Stimulated activated CD8-positive, alpha-beta memory T cell treated with anti-CD3 and anti-CD28 coated beads, Interleukin-12 subunit alpha, Interleukin-12 subunit beta, amount 100 ng/mL, for 24 hours (primary cell): ENCODE data around the gene MCF2L.
"Not testable (repeated sequence)": the region's sequence is repeated elsewhere in the genome, so short reads cannot be mapped to it uniquely, and the experiment has no call there.

Experiments used
- DNase-seq: peaks from one replicate; pipeline ENCODE4 v3.0.0-alpha.2; 2020; ENCODE audit errors: extremely low read depth

The MCF2L gene

DNA sequence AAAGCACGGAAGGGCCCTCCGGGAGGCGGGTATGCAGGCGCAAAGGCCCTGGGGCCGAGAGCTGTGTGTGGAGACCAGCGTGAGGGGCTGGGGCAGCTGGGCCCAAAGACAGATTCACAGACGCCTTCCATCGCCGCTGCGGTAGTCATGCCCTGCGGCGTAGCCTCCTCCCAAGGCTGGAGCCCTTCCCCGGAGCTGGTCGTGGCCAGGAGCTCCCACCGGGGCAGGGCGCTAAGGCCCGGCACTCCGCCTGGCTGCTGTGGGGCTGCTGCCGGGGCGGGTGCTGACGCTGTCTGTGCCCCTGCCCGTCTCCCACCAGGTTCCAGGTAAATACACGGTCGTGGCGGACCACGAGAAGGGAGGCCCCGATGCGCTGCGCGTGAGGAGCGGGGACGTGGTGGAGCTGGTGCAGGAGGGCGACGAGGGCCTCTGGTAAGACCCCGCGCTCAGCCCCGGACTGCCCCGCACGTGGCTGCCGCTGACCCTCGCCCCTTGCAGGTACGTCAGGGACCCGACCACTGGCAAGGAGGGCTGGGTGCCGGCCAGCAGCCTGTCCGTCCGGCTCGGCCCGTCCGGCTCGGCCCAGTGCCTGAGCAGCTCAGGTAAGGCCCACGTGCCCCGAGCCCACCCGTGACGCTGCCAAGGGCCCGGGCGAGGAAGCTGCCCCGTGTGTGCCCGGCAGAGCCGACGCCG lies 127.2 kb downstream of the MCF2L start:
- DNase-seq = no peak

- DNase-seq = no peak
These were observed 127.8 kb downstream of the MCF2L start for GRCh38 chr13:113096745-113097305.

- DNase-seq = no peak
These were observed 128.6 kb downstream of the MCF2L start for GRCh38 chr13:113097651-113098050.

GRCh38 chr13:113098162-113098732 lies 129.2 kb downstream of the MCF2L start:
- no peak for DNase-seq

- DNase-seq = no peak
These were observed 130.1 kb downstream of the MCF2L start for GRCh38 chr13:113099142-113099541.

DNA sequence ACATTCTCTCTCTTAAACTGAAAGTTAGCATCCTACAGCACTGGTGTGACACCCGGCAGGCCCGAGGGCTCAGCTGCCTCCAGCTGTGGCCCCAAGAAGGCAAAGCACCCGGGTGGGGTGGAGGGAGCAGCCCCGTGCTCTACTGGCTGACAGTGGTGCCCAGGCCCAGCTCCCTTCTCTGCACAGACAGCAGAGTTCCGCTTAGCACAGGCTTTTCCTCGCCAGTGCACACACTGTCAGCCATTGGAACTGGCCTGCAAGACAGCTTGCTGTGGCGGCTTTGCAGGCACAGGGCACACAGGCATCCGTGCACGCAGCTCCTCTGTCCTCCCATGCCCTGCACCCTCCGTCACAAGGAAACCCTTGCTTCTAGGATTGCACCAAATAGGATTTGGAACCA lies 133.3 kb downstream of the MCF2L start:
- DNase-seq = not testable (repeated sequence)

GRCh38 chr13:113102727-113103126 lies 133.7 kb downstream of the MCF2L start:
- no peak for DNase-seq

- DNase-seq = no peak
These were observed 134.6 kb downstream of the MCF2L start for GRCh38 chr13:113103646-113104045.

- DNase-seq = no peak
These were observed 136.3 kb downstream of the MCF2L start, which contains the start of gene F7 for GRCh38 chr13:113105032-113105920. Gene F7, plus strand, starts transcription at chr13:113105791. Its CDS starts 51 bp downstream, at chr13:113105842.

- no peak for DNase-seq
These were observed 137.0 kb downstream of the MCF2L start for GRCh38 chr13:113105921-113106452.

DNA sequence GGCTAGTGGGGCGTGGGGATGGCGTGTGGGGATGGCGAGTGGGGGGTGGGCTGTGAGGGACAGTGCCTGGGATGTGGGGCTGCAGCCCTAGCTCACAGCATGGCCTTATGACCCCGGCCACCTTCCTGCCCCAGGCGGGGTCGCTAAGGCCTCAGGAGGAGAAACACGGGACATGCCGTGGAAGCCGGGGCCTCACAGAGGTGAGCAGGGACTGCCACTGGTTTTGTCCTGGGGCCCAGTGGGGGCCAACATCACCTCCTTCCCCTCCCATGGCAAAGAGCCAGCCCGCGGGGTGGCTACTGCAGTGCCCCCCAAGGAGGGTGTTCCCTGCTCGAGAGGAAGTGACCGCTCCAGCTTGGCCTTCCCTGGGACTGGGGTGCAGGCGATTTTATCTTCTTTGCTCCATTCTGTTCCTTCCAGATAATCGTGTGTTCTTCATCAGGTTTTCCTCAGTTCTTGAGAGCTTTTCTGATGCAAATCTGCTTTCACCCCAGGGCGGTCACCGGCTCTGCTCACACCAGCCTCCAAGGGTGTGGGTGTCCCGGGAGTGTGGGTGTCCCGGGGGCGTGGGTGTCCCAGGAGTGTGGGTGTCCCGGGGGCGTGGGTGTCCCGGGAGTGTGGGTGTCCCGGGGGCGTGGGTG lies 137.8 kb downstream of the MCF2L start:
- no peak for DNase-seq

- not testable (repeated sequence) for DNase-seq
These were observed 139.5 kb downstream of the MCF2L start for GRCh38 chr13:113108521-113108920.

DNA sequence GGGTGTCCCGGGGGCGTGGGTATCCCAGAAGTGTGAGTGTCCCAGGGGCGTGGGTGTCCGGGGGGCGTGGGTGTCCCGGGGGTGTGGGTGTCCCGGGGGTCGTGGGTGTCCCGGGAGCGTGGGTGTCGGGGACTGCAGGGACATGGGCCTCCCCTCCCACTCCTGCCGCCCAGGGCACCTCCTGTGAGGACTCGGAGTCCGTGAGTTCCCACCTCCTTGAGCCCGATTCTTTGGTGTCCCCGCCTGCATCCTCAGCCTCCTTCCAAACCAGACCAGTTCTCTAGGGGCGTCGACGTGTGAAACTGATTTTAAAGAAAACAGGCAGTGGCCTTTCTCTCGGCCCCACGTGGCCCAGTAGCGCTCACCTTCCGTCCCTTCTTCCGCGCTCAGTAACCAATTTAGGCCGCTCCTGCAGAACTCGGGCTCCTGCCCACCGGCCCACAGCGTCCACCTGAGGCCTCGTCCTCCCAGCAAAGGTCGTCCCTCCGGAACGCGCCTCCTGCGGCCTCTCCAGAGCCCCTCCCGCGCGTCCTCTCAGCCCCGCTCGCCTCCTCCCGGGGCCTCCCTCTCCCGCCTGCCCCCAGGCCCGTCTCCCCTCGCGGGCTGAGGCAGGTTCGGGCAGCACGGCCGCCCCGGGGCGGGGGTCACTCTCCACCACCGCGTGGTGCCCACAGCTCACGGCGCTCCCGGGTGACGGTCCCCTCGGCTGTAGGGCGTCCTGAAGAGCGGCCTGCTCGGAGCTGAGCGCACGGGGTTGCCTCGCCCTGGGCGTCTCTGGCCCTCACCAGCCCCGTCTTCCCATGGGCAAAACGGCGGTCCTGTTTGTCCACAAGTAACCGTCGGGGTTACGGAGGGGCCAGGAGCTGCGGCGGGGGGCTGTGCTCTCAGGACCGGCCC lies 140.4 kb downstream of the MCF2L start:
- no peak for DNase-seq

DNA sequence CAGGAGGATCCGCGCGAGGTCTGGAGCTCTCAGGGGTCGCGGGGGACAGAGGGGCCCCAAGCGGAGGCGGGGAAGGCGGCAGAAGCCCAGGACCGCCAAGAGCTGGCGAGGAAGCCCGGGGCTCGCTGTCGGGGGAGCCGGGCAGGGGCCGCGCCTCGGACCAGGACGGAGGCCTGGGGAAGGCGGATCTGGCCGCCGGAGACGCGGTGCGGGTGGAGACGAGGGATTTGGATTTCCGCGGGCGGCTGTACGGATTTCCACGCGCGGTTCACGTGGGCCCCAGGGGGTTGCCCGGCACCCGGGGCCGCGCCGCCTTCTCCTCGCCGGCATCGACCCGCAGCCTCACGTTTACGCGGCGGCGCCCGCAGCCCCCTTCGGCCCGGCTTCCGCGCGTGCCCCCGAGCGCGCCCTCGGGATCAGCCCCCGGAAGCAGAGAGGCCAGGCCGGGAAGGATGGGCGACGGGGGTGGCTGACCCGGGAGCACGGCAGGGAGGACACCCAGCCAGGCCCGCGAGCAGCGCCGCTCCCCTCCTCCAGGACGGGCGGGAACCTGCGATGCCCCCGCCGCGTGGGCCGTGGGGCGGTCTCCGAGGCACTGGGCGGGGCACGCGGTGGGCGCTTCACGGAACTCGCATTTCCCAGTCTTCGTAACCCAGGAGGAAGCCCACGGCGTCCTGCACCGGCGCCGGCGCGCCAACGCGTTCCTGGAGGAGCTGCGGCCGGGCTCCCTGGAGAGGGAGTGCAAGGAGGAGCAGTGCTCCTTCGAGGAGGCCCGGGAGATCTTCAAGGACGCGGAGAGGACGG lies 141.2 kb downstream of the MCF2L start:
- DNase-seq = no peak

DNA sequence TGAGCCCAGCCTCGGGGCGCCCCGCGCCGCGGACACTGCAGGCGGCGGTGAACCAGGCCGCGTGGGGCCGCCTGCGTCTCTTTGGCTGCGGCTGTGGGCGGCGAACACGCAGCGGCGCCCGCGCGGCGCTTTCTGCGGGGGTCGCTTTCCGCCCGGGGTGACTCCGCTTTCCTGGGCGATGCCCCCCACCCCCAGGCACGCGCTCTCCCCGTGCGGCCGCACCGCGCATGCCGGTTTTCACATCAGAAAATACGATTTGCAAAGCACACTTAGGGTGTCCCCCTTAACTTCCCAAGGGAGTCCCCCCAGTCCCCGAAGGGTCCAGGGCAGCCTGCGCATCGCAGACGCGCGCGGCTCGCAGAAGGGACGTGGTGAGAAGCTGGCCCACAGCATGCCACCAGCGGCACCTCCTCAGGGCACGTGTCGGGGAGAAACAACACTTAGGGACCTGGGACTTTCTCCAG lies 141.9 kb downstream of the MCF2L start:
- DNase-seq = no peak

DNA sequence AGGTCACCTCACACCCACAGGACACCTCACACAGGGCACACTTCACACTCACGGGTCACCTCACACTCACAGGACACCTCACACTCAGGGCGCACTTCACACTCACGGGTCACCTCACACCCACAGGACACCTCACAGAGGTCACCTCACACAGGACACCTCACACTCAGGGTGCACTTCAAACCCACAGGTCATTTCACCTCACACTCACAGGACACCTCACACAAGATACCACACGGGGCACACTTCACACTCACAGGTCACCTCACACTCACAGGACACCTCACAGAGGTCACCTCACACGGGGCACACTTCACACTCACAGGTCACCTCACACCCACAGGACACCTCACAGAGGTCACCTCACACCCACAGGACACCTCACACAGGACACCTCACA lies 142.8 kb downstream of the MCF2L start:
- not testable (repeated sequence) for DNase-seq

GRCh38 chr13:113112475-113112874 lies 143.5 kb downstream of the MCF2L start:
- DNase-seq = not testable (repeated sequence)

DNA sequence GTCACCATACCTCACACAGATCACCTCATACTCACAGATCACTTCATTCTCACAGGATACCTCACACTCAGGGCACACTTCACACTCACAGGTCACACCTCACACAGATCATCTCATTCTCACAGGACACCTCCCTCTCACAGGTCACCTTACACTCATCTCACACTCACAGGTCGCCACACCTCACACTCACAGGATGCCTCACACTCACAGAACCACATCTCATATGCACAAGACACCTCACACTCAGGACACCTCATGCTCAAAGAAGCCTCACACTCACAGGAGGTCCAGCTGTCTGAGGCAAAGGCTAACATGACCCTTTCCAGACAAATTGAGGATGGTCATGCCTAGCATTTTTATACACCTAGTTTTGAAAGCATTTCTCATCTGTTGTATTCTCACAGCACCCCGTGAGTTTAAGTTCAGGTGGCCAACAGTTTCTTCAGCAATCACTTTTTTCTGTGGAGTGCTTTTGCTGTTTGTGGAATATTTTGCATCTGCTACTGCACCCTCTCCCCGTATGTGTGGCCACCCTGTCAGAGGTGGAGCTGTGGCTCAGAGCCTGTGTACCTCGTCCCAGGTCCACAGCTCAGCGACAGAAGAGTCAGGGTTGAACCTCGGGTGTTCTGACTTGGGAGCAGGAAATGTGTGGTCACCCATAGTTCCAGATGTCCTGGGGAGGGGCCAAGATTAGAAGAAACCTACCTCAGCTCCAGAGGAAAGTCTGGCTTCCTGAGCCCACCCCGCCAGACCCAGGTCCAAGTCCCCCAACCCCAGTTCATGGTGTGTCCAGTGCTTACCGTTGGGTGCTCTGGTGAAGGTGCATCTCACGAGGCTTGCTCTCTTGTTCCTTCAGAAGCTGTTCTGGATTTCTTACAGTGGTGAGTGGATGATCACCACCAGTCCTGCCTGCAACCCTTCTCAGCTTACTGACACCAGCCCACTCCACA lies 144.2 kb downstream of the MCF2L start:
- DNase-seq = no peak
